Hepatocyte (in vitro differentiated cells): Measurements from ENCODE around the gene NCOA6. TPM values are rescaled to one million over a fixed set of nuclear protein-coding genes. Genes with fewer than 3 reads are reported as not detected.

Experiments
- DNase-seq: peaks from one replicate; pipeline ENCODE4 v3.0.0-alpha.2; 2016; ENCODE audit warnings: low spot score
- H2AFZ ChIP-seq: fragments of 200-600 bp; sonication (generic); 2 replicates; pipeline ENCODE4 v1.6.0; 2016; ENCODE audit warnings: antibody characterized with exemption, mild to moderate bottlenecking
- H3K27ac ChIP-seq: fragments of 200-600 bp; sonication (generic); 2 replicates; pipeline ENCODE4 v1.5.1; 2016; ENCODE audit warnings: mild to moderate bottlenecking
- H3K27me3 ChIP-seq: fragments of 200-600 bp; sonication (generic); 2 replicates; pipeline ENCODE4 v1.6.1; 2016
- H3K36me3 ChIP-seq: fragments of 200-600 bp; sonication (generic); replicated peaks from 2 replicates; pipeline ENCODE4 v1.5.1; 2016; ENCODE audit warnings: low read depth; ENCODE audit not compliant: insufficient read depth
- H3K4me1 ChIP-seq: fragments of 200-600 bp; sonication (generic); 2 replicates; pipeline ENCODE4 v1.5.1; 2016; ENCODE audit warnings: mild to moderate bottlenecking, moderate library complexity; ENCODE audit not compliant: insufficient read depth
- H3K4me2 ChIP-seq: fragments of 200-600 bp; sonication (generic); 2 replicates; pipeline ENCODE4 v1.6.0; 2016
- H3K4me3 ChIP-seq: fragments of 200-600 bp; sonication (generic); 2 replicates; pipeline ENCODE4 v1.5.1; 2016; ENCODE audit warnings: mild to moderate bottlenecking
- H3K79me2 ChIP-seq: fragments of 200-600 bp; sonication (generic); 2 replicates; pipeline ENCODE4 v1.6.0; 2017; ENCODE audit warnings: mild to moderate bottlenecking
- H3K9me2 ChIP-seq: fragments of 200-600 bp; sonication (generic); replicated peaks from 2 replicates; pipeline ENCODE4 v1.6.0; 2017; ENCODE audit warnings: mild to moderate bottlenecking; ENCODE audit not compliant: insufficient read depth
- H3K9me3 ChIP-seq: fragments of 200-600 bp; sonication (generic); 2 replicates; pipeline ENCODE4 v1.5.1; 2016; ENCODE audit warnings: low read depth, mild to moderate bottlenecking
- H4K20me1 ChIP-seq: fragments of 200-600 bp; sonication (generic); 2 replicates; pipeline ENCODE4 v1.6.0; 2016; ENCODE audit warnings: mild to moderate bottlenecking; ENCODE audit not compliant: insufficient read depth, poor library complexity, severe bottlenecking
- EZH2 ChIP-seq: fragments of 200-600 bp; sonication (generic); IDR thresholded peaks from 2 replicates; pipeline ENCODE4 v1.6.1; 2016; ENCODE audit warnings: antibody characterized with exemption, mild to moderate bottlenecking, borderline replicate concordance
- EZH2phosphoT487 ChIP-seq: fragments of 200-600 bp; sonication (generic); IDR thresholded peaks from one replicate; pipeline ENCODE4 v1.6.1; 2018; ENCODE audit warnings: antibody characterized with exemption, mild to moderate bottlenecking, low read depth, moderate library complexity; ENCODE audit not compliant: unreplicated experiment, severe bottlenecking
- WGBS: methylation state at CpG from one replicate; pipeline ENCODE4 v1.1.6; 2016; ENCODE audit warnings: low lambda C conversion rate; ENCODE audit errors: missing lambda C conversion rate; 5-methylcytosine and 5-hydroxymethylcytosine counted together
- polyA plus RNA-seq: library from polyadenylated mRNA; unstranded; fragments of >200 nt; fragmentation: Nextera tagmentation; extraction: Ambion mirVana; gene quantifications from 2 replicates; pipeline ENCODE4 v1.2.1, GENCODE V29; 2016
- total RNA-seq: library from RNA; depleted of rRNA; stranded (reverse); fragments of >200 nt; gene quantifications from 2 replicates; pipeline ENCODE4 v1.2.3, GENCODE V29; 2014
- TF ChIP-seq, protein P1 (sequence below): fragments of 200-600 bp; sonication (generic); IDR thresholded peaks from 2 replicates; pipeline ENCODE4 v1.5.1; 2016; ENCODE audit warnings: antibody characterized with exemption, mild to moderate bottlenecking; ENCODE audit not compliant: poor library complexity

The NCOA6 gene
- total and polyA plus RNA-seq, 2 experiments from 2014 or later = 11.6 to 23.5 TPM

DNA sequence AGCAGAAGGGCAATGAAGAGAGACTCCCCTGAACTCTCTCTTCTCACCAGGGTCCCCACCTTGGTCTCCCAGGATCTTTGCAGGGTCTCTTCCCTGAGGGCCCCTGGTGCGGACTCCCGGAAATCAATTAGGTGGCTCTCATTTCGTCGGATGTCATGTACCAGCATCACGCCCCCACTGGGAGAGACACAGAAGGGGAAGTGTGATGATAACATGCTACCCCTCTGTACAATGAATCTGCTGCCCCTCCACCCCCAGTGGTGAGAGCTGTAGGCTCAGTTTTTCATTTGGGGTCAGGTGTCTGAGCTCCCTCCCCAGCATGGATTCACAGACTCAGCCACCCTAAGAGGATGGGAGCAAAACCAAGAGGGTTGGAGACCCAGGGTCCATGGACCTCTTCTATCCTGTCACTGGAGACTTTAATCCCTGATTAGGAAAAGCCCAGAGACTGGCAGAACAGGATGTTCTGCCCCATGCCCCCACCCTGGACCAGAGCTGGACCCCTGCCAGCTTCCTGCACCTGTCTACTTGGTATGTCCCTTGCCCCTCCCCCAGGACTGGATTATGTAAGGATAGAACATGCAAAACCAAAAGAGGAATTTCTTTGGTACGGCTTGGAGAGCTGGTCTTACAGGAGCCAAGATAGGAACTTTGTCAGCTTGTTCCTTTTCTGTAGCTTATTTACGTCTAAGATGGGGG lies 36.1 kb upstream of the NCOA6 start:
- WGBS = 91% methylated on average over 7 of the region's 7 CpGs
- Histone ChIP-seq H3K36me3 (no peaks in the 10 kb centered on the region), H3K4me1 (no peaks in the 10 kb centered on the region), H4K20me1 (no peaks in the 10 kb centered on the region), H3K27ac (no peak overlapping the region), H3K27me3 (no peaks in the 10 kb centered on the region), H3K4me2 (no peak overlapping the region), H3K79me2 (no peaks in the 10 kb centered on the region), H3K4me3 (no peak overlapping the region), H3K9me3 (no peaks in the 10 kb centered on the region), H3K9me2 (no peaks in the 10 kb centered on the region), H2AFZ (no peak overlapping the region)
- TF ChIP-seq EZH2phosphoT487 = no peak
- TF ChIP-seq, protein P1, sequence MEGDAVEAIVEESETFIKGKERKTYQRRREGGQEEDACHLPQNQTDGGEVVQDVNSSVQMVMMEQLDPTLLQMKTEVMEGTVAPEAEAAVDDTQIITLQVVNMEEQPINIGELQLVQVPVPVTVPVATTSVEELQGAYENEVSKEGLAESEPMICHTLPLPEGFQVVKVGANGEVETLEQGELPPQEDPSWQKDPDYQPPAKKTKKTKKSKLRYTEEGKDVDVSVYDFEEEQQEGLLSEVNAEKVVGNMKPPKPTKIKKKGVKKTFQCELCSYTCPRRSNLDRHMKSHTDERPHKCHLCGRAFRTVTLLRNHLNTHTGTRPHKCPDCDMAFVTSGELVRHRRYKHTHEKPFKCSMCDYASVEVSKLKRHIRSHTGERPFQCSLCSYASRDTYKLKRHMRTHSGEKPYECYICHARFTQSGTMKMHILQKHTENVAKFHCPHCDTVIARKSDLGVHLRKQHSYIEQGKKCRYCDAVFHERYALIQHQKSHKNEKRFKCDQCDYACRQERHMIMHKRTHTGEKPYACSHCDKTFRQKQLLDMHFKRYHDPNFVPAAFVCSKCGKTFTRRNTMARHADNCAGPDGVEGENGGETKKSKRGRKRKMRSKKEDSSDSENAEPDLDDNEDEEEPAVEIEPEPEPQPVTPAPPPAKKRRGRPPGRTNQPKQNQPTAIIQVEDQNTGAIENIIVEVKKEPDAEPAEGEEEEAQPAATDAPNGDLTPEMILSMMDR = no peak
- no peak for TF ChIP-seq EZH2
- no peak for DNase-seq

DNA sequence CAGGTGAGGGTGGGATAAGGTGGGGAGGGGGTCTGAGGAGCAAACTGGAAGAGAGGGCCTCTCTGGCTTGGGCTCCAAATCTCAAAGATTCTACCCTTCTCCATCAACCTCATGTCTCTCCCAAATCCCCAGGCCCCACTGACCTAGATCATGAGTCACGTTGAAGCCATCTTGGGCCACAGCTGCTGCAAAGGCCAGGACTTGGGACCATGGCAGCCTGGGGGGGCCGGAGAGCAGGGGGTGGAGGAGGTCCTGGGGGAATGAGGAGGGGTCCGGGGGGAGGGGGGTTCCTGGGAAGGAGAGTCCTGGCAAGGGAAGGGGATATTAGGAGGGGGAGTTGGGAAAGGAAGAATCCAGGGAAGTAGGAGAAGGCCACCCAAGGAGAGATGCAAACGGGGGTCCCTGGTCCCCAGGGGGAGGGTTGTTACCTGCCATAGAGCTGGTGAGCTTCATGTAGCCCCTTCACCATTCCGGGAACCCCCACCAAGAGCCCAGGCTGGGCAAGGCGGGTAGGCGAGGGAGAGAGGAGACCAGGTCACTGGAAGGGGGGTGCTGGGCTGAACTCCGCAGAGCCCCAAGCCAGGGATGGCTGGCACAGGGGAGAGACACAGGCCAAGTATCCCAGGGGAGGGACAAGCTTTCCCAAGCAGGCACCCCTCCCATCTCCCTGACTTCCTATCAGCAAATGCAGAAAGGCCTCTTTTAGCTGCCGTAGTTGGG lies 34.5 kb upstream of the NCOA6 start:
- TF ChIP-seq, protein P1 = no peak
- no peak for TF ChIP-seq EZH2
- TF ChIP-seq EZH2phosphoT487 = no peak
- Histone ChIP-seq H2AFZ (no peak overlapping the region), H3K4me2 (no peak overlapping the region), H3K9me3 (no peaks in the 10 kb centered on the region), H3K79me2 (no peaks in the 10 kb centered on the region), H3K4me3 (no peak overlapping the region), H4K20me1 (no peaks in the 10 kb centered on the region), H3K27me3 (no peaks in the 10 kb centered on the region), H3K36me3 (no peaks in the 10 kb centered on the region), H3K27ac (no peak overlapping the region), H3K4me1 (no peaks in the 10 kb centered on the region), H3K9me2 (no peaks in the 10 kb centered on the region)
- WGBS = 99% methylated on average over 7 of the region's 9 CpGs
- no peak for DNase-seq

DNA sequence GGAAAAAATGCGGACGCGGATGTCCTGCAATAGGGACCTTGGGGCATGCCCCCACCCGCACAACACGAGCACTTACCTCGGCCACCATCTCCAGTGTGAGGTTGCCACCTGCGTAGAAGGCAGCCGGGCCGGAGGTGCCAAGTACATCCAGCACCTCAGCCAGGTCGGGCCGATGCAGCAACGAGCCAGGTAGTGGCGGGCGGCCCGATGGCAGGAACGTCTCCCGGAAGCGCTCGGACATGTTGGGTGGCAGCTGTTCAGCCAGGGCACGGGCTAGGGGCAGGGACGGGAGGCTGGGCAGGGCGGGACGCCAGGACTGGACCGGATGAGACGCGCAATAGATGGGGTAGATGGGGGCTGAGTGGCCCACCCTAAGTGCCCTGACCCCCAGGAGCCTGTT lies 33.9 kb upstream of the NCOA6 start:
- Histone ChIP-seq H3K4me1 (no peaks in the 10 kb centered on the region), H3K36me3 (no peaks in the 10 kb centered on the region), H2AFZ (no peak overlapping the region), H3K27me3 (no peaks in the 10 kb centered on the region), H3K9me3 (no peaks in the 10 kb centered on the region), H3K4me2 (no peak overlapping the region), H3K9me2 (no peaks in the 10 kb centered on the region), H3K79me2 (no peaks in the 10 kb centered on the region), H3K27ac (no peak overlapping the region), H3K4me3 (no peak overlapping the region), H4K20me1 (no peaks in the 10 kb centered on the region)
- DNase-seq = no peak
- WGBS = 98% methylated on average over 22 of the region's 26 CpGs
- TF ChIP-seq EZH2phosphoT487 (no peak), EZH2 (no peak)
- TF ChIP-seq, protein P1 = no peak
